ENCODE results near the gene DKK2.

The DKK2 gene

DNA sequence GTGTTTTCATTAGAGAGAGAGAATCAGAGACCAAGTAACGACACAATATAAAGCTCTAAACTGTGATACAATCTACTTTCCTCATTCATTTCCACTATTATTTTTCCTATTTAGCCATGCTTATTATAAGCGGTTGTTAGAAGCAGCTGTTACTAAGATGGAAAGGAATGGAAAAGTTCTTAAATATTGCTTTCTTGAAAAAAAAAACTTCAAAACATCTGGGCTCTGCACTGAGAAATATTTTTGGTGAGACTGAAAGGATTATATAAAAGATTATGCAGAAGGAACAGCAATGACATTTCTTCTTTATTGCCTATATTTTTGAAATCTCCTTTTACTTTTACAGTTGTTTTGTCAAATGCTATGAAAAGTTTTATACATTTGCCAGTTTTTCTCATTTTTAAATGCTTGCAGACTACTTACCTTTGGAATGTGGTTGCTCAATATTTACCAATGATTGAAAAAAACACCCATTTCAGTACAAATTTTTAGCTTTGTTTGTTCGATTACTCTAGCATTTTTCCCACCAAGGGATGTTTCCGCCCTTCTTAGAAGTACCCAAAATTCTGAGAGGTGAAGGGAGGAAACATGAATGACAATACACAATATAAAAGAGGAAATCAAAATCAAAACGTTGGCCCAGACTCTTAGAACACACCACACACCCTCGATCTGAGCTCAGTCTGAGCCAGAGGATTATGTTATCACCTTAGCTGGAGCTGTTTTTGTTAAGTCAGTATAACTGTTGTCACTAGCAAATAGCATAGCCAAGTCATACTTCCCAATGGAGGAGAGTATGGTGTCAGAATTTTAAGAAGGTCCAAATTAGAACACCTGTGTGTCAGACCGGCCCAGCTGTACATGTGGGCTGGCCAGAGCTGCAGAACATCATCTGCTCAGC, 18.4 kb downstream of the DKK2 start:
- DNase-seq (ENCODE audit: low read depth), result peak; percentile 25
- H3K4me3 ChIP-seq (ENCODE audit: low read length), result no peak overlapping the region
- TF ChIP-seq, protein P1, sequence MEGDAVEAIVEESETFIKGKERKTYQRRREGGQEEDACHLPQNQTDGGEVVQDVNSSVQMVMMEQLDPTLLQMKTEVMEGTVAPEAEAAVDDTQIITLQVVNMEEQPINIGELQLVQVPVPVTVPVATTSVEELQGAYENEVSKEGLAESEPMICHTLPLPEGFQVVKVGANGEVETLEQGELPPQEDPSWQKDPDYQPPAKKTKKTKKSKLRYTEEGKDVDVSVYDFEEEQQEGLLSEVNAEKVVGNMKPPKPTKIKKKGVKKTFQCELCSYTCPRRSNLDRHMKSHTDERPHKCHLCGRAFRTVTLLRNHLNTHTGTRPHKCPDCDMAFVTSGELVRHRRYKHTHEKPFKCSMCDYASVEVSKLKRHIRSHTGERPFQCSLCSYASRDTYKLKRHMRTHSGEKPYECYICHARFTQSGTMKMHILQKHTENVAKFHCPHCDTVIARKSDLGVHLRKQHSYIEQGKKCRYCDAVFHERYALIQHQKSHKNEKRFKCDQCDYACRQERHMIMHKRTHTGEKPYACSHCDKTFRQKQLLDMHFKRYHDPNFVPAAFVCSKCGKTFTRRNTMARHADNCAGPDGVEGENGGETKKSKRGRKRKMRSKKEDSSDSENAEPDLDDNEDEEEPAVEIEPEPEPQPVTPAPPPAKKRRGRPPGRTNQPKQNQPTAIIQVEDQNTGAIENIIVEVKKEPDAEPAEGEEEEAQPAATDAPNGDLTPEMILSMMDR (conservative IDR thresholded peaks at IDR 0.05; ENCODE audit: low read length), result no peak

DNA sequence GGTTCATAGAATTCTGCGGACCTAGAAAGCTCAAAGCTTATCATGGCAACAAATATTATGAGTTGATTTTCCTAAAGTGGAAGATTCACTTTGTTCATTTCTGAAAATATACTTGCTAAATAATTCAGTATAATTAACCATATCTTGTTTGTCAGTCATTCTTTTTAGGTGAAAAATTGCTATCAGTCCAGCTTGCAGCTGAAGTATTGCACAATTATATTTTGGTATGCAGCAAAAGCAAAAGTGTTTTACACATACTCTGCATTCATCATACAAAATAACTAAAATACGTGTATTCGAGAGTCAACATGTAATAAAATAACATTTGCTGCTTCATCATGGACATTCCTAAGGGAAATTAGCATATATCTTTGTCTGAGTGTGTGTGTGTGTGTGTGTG, 24.8 kb downstream of the DKK2 start:
- peak; percentile 26 for DNase-seq (ENCODE audit: low read depth)
- TF ChIP-seq, protein P1 (conservative IDR thresholded peaks at IDR 0.05; ENCODE audit: low read length), result no peak

DNA sequence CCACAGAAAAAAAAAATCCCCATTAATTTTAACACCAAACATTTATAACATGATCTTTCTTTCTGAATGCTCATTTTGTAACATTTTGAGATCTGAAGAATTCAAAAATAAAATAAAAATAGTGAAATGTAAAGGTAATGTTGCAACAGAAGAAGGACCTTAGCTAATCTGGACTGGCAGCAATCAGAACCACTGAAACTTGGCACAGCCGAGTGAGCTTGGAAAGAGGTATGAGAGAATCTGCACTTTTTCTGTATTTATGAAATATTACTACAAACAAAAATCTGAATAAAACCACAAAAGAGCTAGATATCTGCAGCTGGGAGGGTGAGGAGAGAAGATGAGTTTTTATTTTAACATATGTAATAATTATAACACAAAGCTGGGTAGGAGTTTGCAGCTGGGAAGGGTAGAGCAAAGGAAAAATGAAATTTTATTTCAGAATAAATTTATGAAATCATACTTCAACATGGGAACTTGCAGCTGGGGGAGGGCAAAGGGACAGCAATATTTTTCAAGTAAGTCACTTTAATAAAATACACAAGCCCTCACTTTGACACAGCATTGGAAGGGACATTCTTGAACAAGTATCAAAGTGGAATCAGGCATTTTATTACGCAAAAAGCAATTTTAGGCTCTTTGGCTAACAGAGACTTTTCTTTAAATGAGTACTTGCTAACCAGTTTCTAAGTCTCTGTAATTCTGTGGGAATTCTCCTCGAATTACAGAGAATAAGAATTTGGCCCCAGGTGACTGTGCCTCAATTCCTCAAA, 26.7 kb downstream of the DKK2 start:
- peak; percentile 28 for DNase-seq (ENCODE audit: low read depth)

More for the DNA sequence above, 24.8 kb downstream of the DKK2 start:
- H3K4me3 ChIP-seq (ENCODE audit: low read length), result no peak overlapping the region

DNA sequence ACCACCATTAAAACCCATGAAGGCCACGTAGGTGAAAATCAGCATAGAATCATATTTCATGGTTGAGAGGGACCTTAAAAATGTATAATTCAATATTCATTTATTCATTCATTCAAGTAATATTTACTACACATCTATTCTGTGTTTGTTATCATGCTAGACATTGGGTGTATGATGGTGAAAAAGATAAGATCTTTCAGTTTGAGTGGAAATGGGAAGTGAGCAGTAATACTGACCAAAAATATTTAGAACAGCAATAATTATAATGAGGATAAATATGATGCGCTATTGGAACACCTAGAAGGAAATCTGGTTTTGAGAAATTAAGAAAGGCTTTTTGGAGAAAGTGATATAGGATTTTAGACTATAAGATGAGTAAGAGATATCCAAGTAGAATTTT, 28.0 kb downstream of the DKK2 start:
- no peak overlapping the region for H3K4me3 ChIP-seq (ENCODE audit: low read length)

More for the DNA sequence above, 26.7 kb downstream of the DKK2 start:
- TF ChIP-seq, protein P1 (conservative IDR thresholded peaks at IDR 0.05; ENCODE audit: low read length), result no peak
- no peak overlapping the region for H3K4me3 ChIP-seq (ENCODE audit: low read length)

DNA sequence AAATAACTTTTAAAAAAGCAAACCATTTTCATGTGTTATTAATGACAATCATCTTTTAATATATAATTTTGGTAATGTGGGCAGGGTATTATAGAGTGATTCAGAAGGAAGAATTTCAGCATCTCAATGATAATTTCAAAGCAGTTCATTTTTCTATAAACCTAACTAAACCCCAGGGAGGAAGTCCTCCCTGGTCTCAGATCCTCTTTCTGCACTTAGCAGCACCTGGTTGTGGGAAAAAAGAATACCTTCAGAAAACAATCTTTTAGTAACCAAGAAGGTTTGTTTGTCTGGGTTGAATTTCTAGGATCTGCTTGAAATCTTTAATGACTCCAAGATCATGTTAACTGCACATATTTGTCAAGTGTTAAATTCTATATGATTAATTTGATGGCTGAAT, 29.9 kb downstream of the DKK2 start:
- H3K4me3 ChIP-seq (ENCODE audit: low read length), result no peak overlapping the region
- TF ChIP-seq, protein P1 (conservative IDR thresholded peaks at IDR 0.05; ENCODE audit: low read length), result no peak
- no peak for DNase-seq (ENCODE audit: low read depth)

More for the DNA sequence above, 28.0 kb downstream of the DKK2 start:
- DNase-seq (ENCODE audit: low read depth), result no peak
- TF ChIP-seq, protein P1 (conservative IDR thresholded peaks at IDR 0.05; ENCODE audit: low read length), result no peak

DNA sequence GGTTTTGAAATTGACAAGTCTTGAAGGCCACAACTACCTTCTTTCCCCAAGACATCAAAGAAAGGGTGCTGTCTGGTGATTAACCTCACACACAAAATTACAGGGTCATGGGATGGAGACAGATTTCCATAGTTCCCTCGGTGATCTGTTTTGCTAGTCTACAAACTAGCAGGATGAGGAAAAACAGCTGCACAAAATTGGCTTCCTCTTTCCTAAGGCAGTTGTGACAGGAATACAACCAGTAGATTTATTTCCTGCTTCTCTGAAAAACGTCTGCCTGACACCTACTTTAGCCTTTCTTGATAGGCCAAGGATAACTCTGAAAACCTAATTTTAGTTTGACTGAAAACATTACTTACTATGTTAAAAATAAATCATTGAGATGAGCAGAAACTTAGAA, 39.6 kb downstream of the DKK2 start:
- H3K4me3 ChIP-seq (ENCODE audit: low read length), result no peak overlapping the region
- TF ChIP-seq, protein P1 (conservative IDR thresholded peaks at IDR 0.05; ENCODE audit: low read length), result no peak
- DNase-seq (ENCODE audit: low read depth), result no peak

Data from AG10803 (cell line).